SK-N-SH treated with all-trans-retinoic acid at 6 μM for 48 hours (cell line): Measurements from ENCODE around the gene BABAM1.

Experiments used
- CSDC2 ChIP-seq: fragments of 250-450 bp; sonication (Bioruptor Pico); IDR thresholded peaks from 2 replicates; pipeline ENCODE4 v1.5.0; 2020; ENCODE audit warnings: mild to moderate bottlenecking, moderate library complexity
- ESRRG ChIP-seq: fragments of 250-450 bp; sonication (Bioruptor Pico); IDR thresholded peaks from 2 replicates; pipeline ENCODE4 v1.6.1; 2021; ENCODE audit warnings: mild to moderate bottlenecking
- GLIS3 ChIP-seq: fragments of 250-450 bp; sonication (Bioruptor Pico); IDR thresholded peaks from 2 replicates; pipeline ENCODE4 v1.5.0; 2020; ENCODE audit warnings: mild to moderate bottlenecking, moderate library complexity
- PPARA ChIP-seq: fragments of 250-450 bp; sonication (Bioruptor Pico); IDR thresholded peaks from 2 replicates; pipeline ENCODE4 v1.5.0; 2020; ENCODE audit warnings: mild to moderate bottlenecking, borderline replicate concordance
- RARB ChIP-seq: fragments of 250-450 bp; sonication (Bioruptor Pico); IDR thresholded peaks from 2 replicates; pipeline ENCODE4 v1.8.0; 2021; ENCODE audit warnings: mild to moderate bottlenecking, moderate library complexity
- SNAI2 ChIP-seq: fragments of 250-450 bp; sonication (Bioruptor Pico); IDR thresholded peaks from 2 replicates; pipeline ENCODE4 v1.5.0; 2020; ENCODE audit warnings: mild to moderate bottlenecking, moderate library complexity
- ZFP30 ChIP-seq: fragments of 450-650 bp; formaldehyde crosslinking; IDR thresholded peaks from 2 replicates; pipeline ENCODE4 v1.5.0; 2022; ENCODE audit warnings: mild to moderate bottlenecking, moderate library complexity
- ZNF565 ChIP-seq: fragments of 450-650 bp; formaldehyde crosslinking; conservative IDR thresholded peaks from 2 replicates; pipeline ENCODE4 v1.5.0; 2020; ENCODE audit warnings: low read depth, mild to moderate bottlenecking, moderate library complexity
- ZNF8 ChIP-seq: fragments of 450-650 bp; formaldehyde crosslinking; IDR thresholded peaks from 2 replicates; pipeline ENCODE4 v1.5.0; 2020; ENCODE audit warnings: mild to moderate bottlenecking, moderate library complexity
- TF ChIP-seq, protein P1 (sequence below): fragments of 250-450 bp; sonication (Bioruptor Pico); IDR thresholded peaks from 2 replicates; pipeline ENCODE4 v1.8.0; 2020; ENCODE audit warnings: mild to moderate bottlenecking, moderate library complexity, borderline replicate concordance
- TF ChIP-seq, protein P2 (sequence below): fragments of 250-450 bp; sonication (Bioruptor Pico); IDR thresholded peaks from 2 replicates; pipeline ENCODE4 v1.5.0; 2020; ENCODE audit warnings: mild to moderate bottlenecking, moderate library complexity

DNA sequence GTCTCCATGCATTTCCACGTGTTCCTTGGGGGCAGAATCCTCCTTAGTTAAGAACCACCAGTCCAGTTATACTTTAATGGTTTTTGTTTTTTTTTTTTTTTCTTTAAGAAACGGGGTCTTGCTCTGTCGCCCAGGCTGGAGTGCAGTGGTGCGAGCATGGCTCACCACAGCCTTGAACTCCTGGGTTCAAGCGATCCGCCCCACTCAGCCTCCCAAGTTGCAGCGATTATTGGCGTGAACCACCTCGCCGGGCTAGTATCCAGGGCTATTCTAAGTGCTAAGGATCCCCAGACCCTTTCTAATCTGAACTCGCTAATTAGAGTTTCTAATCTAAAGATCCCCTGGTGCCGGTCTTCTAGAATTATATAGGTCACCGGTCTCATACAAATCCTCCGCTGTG, 26.4 kb downstream of the BABAM1 start:
- TF ChIP-seq, protein P1, sequence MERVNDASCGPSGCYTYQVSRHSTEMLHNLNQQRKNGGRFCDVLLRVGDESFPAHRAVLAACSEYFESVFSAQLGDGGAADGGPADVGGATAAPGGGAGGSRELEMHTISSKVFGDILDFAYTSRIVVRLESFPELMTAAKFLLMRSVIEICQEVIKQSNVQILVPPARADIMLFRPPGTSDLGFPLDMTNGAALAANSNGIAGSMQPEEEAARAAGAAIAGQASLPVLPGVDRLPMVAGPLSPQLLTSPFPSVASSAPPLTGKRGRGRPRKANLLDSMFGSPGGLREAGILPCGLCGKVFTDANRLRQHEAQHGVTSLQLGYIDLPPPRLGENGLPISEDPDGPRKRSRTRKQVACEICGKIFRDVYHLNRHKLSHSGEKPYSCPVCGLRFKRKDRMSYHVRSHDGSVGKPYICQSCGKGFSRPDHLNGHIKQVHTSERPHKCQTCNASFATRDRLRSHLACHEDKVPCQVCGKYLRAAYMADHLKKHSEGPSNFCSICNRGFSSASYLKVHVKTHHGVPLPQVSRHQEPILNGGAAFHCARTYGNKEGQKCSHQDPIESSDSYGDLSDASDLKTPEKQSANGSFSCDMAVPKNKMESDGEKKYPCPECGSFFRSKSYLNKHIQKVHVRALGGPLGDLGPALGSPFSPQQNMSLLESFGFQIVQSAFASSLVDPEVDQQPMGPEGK = no peak
- no peak for TF ChIP-seq GLIS3
- TF ChIP-seq ESRRG (CRISPR knock-in tag) = no peak
- no peak for TF ChIP-seq RARB (CRISPR knock-in tag)
- TF ChIP-seq ZNF8 (CRISPR knock-in tag) = no peak
- TF ChIP-seq ZNF565 (CRISPR knock-in tag) = no peak
- TF ChIP-seq, protein P2, sequence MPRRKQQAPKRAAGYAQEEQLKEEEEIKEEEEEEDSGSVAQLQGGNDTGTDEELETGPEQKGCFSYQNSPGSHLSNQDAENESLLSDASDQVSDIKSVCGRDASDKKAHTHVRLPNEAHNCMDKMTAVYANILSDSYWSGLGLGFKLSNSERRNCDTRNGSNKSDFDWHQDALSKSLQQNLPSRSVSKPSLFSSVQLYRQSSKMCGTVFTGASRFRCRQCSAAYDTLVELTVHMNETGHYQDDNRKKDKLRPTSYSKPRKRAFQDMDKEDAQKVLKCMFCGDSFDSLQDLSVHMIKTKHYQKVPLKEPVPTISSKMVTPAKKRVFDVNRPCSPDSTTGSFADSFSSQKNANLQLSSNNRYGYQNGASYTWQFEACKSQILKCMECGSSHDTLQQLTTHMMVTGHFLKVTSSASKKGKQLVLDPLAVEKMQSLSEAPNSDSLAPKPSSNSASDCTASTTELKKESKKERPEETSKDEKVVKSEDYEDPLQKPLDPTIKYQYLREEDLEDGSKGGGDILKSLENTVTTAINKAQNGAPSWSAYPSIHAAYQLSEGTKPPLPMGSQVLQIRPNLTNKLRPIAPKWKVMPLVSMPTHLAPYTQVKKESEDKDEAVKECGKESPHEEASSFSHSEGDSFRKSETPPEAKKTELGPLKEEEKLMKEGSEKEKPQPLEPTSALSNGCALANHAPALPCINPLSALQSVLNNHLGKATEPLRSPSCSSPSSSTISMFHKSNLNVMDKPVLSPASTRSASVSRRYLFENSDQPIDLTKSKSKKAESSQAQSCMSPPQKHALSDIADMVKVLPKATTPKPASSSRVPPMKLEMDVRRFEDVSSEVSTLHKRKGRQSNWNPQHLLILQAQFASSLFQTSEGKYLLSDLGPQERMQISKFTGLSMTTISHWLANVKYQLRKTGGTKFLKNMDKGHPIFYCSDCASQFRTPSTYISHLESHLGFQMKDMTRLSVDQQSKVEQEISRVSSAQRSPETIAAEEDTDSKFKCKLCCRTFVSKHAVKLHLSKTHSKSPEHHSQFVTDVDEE = no peak
- no peak for TF ChIP-seq SNAI2 (CRISPR knock-in tag)
- no peak for TF ChIP-seq CSDC2 (CRISPR knock-in tag)
- no peak for TF ChIP-seq PPARA (CRISPR knock-in tag)
- TF ChIP-seq ZFP30 (CRISPR knock-in tag) = no peak
